Vagina (tissue), 2 donors: ENCODE measurements around the gene DHX29.

Experiments
- POLR2A ChIP-seq, 2 donors: fragments of 450-650 bp; IDR thresholded peaks; one replicate each; pipeline ENCODE4 v1.6.1; 2017; ENCODE audit warnings: antibody characterized with exemption in 2 of 2, mild to moderate bottlenecking in 2 of 2, moderate library complexity in 2 of 2
- POLR2AphosphoS5 ChIP-seq, 2 donors: sonication (generic); formaldehyde crosslinking; IDR thresholded peaks; one replicate each; pipeline ENCODE4 v1.9.0; 2017; ENCODE audit warnings: antibody characterized with exemption in 2 of 2, mild to moderate bottlenecking in 2 of 2, low read depth in 1 of 2; ENCODE audit not compliant: insufficient read depth in 1 of 2
- TF ChIP-seq, protein P1 (sequence below), 3 experiments: fragments of 450-650 bp in 2 of 3; fragments of 200-600 bp in 1 of 3; sonication (generic) in 1 of 3; IDR thresholded peaks; one replicate each; pipeline ENCODE4 v1.5.1; 2017 to 2019; ENCODE audit warnings: antibody characterized with exemption in 3 of 3, mild to moderate bottlenecking in 2 of 3, moderate library complexity in 2 of 3

DNA sequence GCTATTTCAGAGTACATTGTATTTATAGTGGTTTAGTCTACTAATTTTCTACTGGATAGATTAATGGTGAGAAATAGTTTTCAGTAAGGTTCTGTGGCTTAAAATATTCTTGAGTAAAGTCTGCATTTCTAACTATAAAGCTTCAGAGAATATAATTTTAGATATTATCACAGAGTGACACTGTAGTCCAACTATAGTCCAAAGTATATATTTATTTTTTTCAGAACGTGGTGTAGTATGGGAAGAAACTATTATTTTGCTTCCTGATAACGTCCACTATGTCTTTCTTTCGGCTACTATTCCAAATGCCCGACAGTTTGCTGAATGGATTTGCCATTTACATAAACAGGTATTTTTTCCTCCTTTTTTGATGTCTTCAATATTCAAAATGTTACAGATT is 35.6 kb upstream of the DHX29 start:
- no peak for TF ChIP-seq POLR2AphosphoS5 (IDR thresholded peaks at IDR 0.05; ENCODE audit: insufficient read depth in 1 of 2, low read depth in 1 of 2)
- TF ChIP-seq, protein P1, sequence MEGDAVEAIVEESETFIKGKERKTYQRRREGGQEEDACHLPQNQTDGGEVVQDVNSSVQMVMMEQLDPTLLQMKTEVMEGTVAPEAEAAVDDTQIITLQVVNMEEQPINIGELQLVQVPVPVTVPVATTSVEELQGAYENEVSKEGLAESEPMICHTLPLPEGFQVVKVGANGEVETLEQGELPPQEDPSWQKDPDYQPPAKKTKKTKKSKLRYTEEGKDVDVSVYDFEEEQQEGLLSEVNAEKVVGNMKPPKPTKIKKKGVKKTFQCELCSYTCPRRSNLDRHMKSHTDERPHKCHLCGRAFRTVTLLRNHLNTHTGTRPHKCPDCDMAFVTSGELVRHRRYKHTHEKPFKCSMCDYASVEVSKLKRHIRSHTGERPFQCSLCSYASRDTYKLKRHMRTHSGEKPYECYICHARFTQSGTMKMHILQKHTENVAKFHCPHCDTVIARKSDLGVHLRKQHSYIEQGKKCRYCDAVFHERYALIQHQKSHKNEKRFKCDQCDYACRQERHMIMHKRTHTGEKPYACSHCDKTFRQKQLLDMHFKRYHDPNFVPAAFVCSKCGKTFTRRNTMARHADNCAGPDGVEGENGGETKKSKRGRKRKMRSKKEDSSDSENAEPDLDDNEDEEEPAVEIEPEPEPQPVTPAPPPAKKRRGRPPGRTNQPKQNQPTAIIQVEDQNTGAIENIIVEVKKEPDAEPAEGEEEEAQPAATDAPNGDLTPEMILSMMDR (IDR thresholded peaks at IDR 0.05), result no peak
- no peak for TF ChIP-seq POLR2A (IDR thresholded peaks at IDR 0.05)
